ENCODE measurements around the gene LIPK. TPM values are rescaled to one million over a fixed set of nuclear protein-coding genes. Genes with fewer than 3 reads are reported as not detected.

LIPK gene
- total and polyA plus RNA-seq, 7 donors: not detected

DNA sequence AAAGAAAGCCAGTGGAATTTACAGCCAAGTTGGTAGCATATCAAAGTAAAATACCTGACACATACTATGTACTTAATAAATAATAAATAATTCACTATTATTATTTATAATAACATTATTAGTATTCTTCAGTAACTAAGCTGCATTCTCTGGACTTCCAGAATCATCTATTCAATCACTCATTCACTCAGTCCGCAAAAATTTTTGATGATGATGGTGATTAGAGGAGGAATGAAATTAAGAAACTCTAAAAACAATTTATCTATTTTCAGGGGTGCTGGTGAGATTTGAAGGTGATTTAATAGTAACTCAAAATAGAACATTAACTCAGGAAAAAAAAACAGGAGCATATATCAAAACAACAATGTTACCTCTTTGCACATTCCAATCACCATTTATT is 50.6 kb downstream of the LIPK start:
- WGBS, 3 donors: 0% methylated on average over 1 of the region's 1 CpG
- Histone ChIP-seq H3K27ac (no peak overlapping the region), H3K9me3 (no peaks in the 10 kb centered on the region), H3K27me3 (ENCODE audit: insufficient read depth in 3 of 3, low read length in 2 of 3) (no peaks in the 10 kb centered on the region), H3K36me3 (ENCODE audit: insufficient read depth in 1 of 2, low read depth in 1 of 2) (no peaks in the 10 kb centered on the region), H3K4me3 (no peak overlapping the region), H3K4me1 (no peaks in the 10 kb centered on the region)
- intact Hi-C loops (cut with DNase I): no loop called here
- TF ChIP-seq, protein P1, sequence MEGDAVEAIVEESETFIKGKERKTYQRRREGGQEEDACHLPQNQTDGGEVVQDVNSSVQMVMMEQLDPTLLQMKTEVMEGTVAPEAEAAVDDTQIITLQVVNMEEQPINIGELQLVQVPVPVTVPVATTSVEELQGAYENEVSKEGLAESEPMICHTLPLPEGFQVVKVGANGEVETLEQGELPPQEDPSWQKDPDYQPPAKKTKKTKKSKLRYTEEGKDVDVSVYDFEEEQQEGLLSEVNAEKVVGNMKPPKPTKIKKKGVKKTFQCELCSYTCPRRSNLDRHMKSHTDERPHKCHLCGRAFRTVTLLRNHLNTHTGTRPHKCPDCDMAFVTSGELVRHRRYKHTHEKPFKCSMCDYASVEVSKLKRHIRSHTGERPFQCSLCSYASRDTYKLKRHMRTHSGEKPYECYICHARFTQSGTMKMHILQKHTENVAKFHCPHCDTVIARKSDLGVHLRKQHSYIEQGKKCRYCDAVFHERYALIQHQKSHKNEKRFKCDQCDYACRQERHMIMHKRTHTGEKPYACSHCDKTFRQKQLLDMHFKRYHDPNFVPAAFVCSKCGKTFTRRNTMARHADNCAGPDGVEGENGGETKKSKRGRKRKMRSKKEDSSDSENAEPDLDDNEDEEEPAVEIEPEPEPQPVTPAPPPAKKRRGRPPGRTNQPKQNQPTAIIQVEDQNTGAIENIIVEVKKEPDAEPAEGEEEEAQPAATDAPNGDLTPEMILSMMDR (IDR thresholded peaks at IDR 0.05): no peak
- no peak for DNase-seq
- ATAC-seq: no peak

DNA sequence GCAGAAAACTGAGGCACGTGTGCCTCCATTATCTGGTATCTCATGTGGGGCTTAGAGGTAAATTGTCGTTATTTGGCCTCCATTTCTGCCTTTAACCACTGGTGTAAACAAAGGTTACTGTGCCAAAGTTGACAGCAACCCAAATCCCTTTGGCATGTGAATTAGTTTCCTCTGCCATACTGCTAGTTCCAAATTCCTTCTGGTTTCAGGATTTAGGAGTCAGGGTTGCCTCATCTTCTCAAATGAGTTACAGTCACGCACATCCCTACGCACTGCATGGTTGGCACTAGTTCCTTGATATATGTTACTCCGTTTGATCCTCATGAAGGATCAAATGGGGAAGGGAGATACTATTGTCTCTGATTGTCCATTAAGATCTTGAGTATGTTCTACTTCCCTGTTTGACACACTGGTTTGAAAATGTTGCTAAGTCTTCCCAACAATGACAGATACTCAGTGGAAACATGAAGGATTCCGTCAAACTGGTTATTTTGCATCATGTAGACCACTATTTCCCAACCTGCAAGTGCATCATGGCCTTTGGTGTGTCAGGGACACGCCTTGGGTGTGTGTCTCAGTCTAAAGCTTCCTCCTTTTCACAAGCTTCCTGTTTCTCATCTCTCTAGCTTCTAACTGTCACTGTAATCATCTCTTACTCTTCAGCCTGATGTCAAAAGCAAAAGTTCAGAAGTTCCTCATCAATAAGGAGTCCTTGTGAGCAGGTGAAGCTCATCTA is 53.5 kb downstream of the LIPK start, which contains the start of gene LIPN:
Gene LIPN (plus strand): TSS at position 655 of the 736 bp plus-strand sequence. CDS start 1,386 bp downstream, outside the sequence.
- Histone ChIP-seq H3K9me3 (no peaks in the 10 kb centered on the region), H3K4me3 (no peak within 1 kb of the TSS), H3K27ac (no peak within 1 kb of the TSS), H3K27me3 (ENCODE audit: insufficient read depth in 3 of 3, low read length in 2 of 3) (no peaks in the 10 kb centered on the region), H3K4me1 (no peaks in the 10 kb centered on the region), H3K36me3 (ENCODE audit: insufficient read depth in 1 of 2, low read depth in 1 of 2) (no peaks in the 10 kb centered on the region)
- intact Hi-C loops (cut with DNase I): no loop called here
- peak in 1 of 4 donors; percentile 19 for ATAC-seq
- WGBS, 3 donors: 42 to 62% (median 45%) methylated on average over 7 of the region's 7 CpGs
- DNase-seq: no peak
- TF ChIP-seq, protein P1 (IDR thresholded peaks at IDR 0.05): no peak

DNA sequence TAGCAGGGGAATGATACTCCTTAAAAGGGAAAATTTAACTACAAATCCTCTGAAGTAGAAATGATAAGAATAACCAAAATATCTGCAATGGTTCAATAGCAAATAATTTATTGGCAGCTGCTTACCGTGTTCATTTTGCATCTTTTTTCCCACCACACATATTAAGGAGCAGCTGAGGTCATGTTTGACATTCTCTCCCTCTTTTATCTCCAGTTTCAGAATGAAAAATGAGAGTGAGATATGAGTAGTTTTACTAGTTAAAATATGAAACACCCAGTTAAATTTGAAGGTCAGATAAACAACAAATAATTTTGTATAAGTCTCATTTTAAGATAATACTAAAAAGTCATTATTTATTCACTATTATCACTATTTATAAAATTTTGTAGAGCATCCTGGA is 56.9 kb downstream of the LIPK start:
- intact Hi-C loops (cut with DNase I): no loop called here

DNA sequence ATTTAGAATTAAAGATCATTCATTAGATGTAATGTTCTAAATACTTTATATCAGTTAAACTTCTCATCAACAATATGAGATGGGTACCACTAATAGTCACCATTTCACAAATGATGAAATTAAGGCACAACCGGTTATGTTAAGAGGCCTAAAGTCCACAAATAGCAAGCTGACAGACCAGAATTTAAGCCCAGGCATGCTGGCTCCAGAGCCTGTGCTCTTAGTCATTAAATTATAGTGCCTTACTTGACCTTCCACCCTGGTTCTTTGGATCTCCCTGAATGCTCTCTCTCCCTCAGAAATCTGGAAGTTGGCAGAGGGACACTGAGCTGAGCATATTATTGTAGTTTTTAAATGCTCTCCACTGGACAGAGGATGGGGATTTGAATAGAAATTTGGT is 57.4 kb downstream of the LIPK start:
- intact Hi-C loops (cut with DNase I): no loop called here
- H3K27me3 ChIP-seq (ENCODE audit: insufficient read depth in 3 of 3, low read length in 2 of 3): peaks cover 0 to 3% (median 0%) of the 10 kb centered on the region in 3 donors
- 24 to 28% (median 26%) methylated on average over 1 of the region's 1 CpG for WGBS, 3 donors
- no peak overlapping the region for H3K4me3 ChIP-seq
- H3K36me3 ChIP-seq (ENCODE audit: insufficient read depth in 1 of 2, low read depth in 1 of 2): no peaks in the 10 kb centered on the region
- no peaks in the 10 kb centered on the region for H3K9me3 ChIP-seq
- H3K4me1 ChIP-seq: no peaks in the 10 kb centered on the region
- TF ChIP-seq, protein P1 (IDR thresholded peaks at IDR 0.05): no peak
- ATAC-seq: no peak
- H3K27ac ChIP-seq: no peak overlapping the region
- no peak for DNase-seq

More for the DNA sequence above, 56.9 kb downstream of the LIPK start:
- WGBS, 3 donors: 29 to 39% (median 29%) methylated on average over 1 of the region's 1 CpG
- Histone ChIP-seq H3K27me3 (ENCODE audit: insufficient read depth in 3 of 3, low read length in 2 of 3) (peaks cover 0 to 3% (median 0%) of the 10 kb centered on the region in 3 donors), H3K4me1 (no peaks in the 10 kb centered on the region), H3K4me3 (no peak overlapping the region), H3K36me3 (ENCODE audit: insufficient read depth in 1 of 2, low read depth in 1 of 2) (no peaks in the 10 kb centered on the region), H3K27ac (no peak overlapping the region), H3K9me3 (no peaks in the 10 kb centered on the region)
- TF ChIP-seq, protein P1 (IDR thresholded peaks at IDR 0.05): no peak
- DNase-seq (no peak), ATAC-seq (no peak)

Measured in psoas muscle (tissue), 8 donors.